ENCODE results near the gene MPRIP.

The MPRIP gene

GRCh38 chr17:17150448-17150800 lies 108.2 kb downstream of the MPRIP start:
- no peak for TF ChIP-seq CTCF (IDR thresholded peaks at IDR 0.05; ENCODE audit: low read depth, low read length, missing control alignments)
- H3K4me3 ChIP-seq (replicated peaks; ENCODE audit: low read depth, low read length), result no peak overlapping the region
- DNase-seq (ENCODE audit: extremely low read depth, low read depth), result no peak

GRCh38 chr17:17151055-17151454 lies 108.8 kb downstream of the MPRIP start:
- DNase-seq (ENCODE audit: extremely low read depth, low read depth), result peak; percentile 50
- H3K4me3 ChIP-seq (replicated peaks; ENCODE audit: low read depth, low read length), result no peak overlapping the region
- TF ChIP-seq CTCF (IDR thresholded peaks at IDR 0.05; ENCODE audit: low read depth, low read length, missing control alignments), result no peak

- no peak for TF ChIP-seq CTCF (IDR thresholded peaks at IDR 0.05; ENCODE audit: low read depth, low read length, missing control alignments)
- no peak for DNase-seq (ENCODE audit: extremely low read depth, low read depth)
- H3K4me3 ChIP-seq (replicated peaks; ENCODE audit: low read depth, low read length), result no peak overlapping the region
Observed at GRCh38 chr17:17151541-17151940, 109.3 kb downstream of the MPRIP start.

DNA sequence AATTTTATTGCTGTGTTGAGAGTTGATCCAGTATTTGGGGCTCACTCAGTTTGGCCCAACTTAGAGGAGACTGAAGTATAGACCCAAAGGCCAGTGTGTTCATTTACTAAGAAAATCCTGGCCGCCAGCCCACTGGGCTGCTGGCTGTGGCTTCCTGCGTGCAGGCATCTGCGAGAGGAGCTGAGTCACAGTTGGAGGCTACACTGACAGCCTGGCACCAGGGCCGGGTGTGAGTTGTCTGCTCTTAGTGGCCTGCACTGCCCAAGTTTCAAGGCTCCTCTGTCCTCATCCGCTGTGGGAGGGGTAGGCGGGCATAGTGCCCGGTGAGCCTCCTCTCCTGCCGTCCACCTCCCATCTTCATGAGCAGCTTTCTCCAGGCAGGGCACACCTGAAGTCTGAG lies 109.7 kb downstream of the MPRIP start:
- TF ChIP-seq CTCF (IDR thresholded peaks at IDR 0.05; ENCODE audit: low read depth, low read length, missing control alignments), result no peak
- no peak overlapping the region for H3K4me3 ChIP-seq (replicated peaks; ENCODE audit: low read depth, low read length)
- DNase-seq (ENCODE audit: extremely low read depth, low read depth), result peak; percentile 79

- DNase-seq (ENCODE audit: extremely low read depth, low read depth), result no peak
- H3K4me3 ChIP-seq (replicated peaks; ENCODE audit: low read depth, low read length), result no peak overlapping the region
- no peak for TF ChIP-seq CTCF (IDR thresholded peaks at IDR 0.05; ENCODE audit: low read depth, low read length, missing control alignments)
Observed at GRCh38 chr17:17152385-17152784, 110.1 kb downstream of the MPRIP start.

DNA sequence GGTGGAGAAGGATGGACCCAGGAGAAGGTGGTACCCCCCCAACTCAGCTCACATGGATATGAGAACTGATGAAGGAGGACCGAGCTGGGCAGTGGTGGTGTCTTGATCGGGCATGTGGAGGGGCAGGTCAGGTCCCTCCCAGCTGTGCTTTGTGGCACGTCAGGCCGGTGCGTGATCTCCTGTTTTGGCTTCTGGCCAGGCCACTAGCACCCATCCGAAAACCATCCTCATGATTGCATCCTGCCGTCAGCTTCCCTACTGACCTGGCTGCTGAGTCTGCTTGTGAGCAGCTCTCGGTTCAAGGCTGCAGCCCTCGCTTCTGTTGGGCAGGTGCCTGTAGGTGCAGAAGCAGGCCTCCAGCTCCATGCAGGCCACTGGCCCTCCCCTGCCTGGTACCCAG lies 110.8 kb downstream of the MPRIP start:
- H3K4me3 ChIP-seq (replicated peaks; ENCODE audit: low read depth, low read length), result no peak overlapping the region
- TF ChIP-seq CTCF (IDR thresholded peaks at IDR 0.05; ENCODE audit: low read depth, low read length, missing control alignments), result no peak
- DNase-seq (ENCODE audit: extremely low read depth, low read depth), result no peak

DNA sequence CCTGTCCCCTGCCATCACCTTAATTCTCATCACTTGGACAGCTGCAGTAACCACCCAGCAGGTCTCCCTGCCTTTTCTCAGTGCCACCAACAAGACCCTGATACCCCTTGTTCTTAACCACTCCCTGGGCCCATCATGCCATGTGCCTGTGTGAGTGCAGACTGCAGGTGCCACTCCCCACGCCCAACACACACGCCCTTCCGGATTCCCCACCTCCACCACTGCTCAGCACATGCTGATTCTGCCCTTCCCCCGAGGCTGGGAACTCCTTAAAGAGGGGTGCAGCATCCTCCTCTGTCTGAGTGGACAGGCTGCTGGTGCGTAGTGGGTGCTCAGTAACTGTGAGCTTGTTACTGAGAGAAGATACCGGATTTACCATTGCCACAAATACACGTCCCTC lies 111.5 kb downstream of the MPRIP start:
- no peak overlapping the region for H3K4me3 ChIP-seq (replicated peaks; ENCODE audit: low read depth, low read length)
- TF ChIP-seq CTCF (IDR thresholded peaks at IDR 0.05; ENCODE audit: low read depth, low read length, missing control alignments), result no peak
- DNase-seq (ENCODE audit: extremely low read depth, low read depth), result no peak

All from HFF-Myc (cell line).